A172 (cell line): Measurements from ENCODE around the gene MYO6. TPM values are rescaled to one million over a fixed set of nuclear protein-coding genes. Genes with fewer than 3 reads are reported as not detected.
"Not testable (repeated sequence)": the region's sequence is repeated elsewhere in the genome, so short reads cannot be mapped to it uniquely, and the experiment has no call there.

ENCODE experiments used
- DNase-seq: peaks from one replicate; pipeline ENCODE4 v3.0.0-alpha.2; 2015; ENCODE audit warnings: low spot score
- total RNA-seq: library from RNA; depleted of rRNA; stranded (reverse); fragments of >200 nt; shearing (Covaris generic); gene quantifications from 2 replicates; pipeline ENCODE4 v1.2.3, GENCODE V29; 2014

The MYO6 gene
- total RNA-seq, 1 experiment from 2014 or later = 9.4 TPM

DNA sequence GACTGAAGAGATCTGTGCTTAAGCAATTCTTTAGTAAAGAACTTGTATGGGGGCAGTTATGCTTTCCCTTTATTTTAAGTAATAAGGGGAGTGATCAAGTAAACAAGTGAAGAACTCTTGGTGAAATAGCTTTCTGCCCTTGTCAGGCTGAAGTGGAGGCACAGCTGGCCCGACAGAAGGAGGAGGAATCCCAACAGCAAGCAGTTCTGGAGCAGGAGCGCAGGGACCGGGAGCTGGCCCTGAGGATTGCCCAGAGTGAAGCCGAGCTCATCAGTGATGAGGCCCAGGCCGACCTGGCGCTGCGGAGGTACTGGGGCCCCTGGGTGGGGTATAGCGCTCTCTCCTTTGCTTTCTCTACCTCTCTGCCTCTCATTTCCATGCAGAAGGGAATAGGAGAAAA lies 143.3 kb downstream of the MYO6 start:
- DNase-seq = no peak

DNA sequence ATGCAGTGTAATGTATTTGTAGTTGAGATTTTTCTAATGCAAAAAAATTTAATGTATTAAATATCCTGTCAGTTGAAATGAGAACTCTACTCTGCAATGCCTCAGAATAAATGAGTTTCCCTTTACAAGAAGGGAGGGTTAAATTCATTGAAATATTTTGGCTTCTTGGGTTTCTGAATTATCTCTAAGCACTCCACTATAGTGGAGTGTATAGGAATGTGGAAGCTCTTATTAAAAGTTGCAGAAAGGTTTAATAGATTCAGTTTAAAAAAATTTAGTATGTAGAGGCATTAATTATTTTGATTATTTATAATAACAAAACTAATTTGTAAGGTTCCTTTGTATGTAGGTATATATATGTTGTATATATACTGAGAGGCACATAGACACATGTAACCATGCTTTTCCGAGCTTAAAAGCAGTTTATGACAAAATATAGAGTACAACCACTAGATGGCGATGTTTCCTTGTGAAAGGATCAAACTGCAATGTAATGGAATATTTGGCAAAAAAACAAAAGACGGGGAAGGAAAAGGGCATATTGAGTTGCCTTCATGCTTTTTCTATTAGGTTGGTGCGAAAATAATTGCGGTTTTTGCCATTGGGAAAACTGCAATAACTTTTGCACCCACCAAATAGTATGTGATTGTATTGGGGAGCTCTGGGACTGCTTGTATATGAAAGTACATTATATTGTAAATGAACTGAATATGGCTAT lies 144.2 kb downstream of the MYO6 start:
- peak; percentile 55 for DNase-seq

DNA sequence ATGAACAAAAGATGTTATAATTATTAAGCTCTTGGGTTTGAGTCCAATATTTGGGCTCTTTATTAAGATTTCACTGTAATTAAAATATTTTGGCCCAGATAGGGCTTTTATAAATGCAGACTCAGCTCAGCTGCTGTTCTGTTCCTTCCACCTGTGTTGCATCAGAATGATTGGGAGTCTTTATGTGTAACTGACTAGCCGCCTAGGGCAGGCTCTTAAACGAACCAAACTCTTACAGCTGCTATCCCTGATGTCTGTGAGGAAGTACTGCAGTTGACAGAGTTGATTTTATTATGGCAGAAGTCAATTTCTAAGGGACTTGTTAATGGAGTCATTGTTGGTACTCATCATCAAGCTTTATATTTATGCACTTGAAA lies 144.7 kb downstream of the MYO6 start:
- no peak for DNase-seq

DNA sequence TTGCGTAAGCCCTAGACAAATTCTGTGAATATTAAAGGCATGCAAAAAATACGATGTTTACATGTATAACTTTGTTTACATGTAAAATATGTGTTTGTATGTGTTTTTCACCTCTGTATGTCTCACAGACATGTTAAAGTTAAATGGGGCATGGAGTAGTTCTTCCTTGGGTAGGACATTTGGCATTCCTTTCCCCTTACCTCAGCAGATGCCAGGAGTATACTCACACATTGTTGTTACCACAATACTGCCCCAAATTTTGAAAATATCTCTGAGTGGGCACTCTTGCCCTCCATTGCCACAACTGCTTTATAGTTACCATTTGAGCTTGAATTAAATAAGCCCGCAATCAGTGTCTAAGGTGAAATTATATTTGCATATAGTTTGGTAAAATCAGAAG lies 147.5 kb downstream of the MYO6 start:
- no peak for DNase-seq

DNA sequence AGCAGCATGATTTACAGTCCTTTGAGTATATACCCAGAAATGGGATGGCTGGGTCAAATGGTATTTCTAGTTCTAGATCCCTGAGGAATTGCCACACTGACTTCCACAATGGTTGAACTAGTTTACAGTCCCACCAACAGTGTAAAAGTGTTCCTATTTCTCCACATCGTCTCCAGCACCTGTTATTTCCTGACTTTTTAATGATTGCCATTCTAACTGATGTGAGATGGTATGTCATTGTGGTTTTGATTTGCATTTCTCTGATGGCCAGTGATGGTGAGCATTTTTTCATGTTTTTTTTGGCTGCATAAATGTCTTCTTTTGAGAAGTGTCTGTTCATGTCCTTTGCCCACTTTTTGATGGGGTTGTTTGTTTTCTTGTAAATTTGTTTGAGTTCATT lies 151.2 kb downstream of the MYO6 start:
- DNase-seq = not testable (repeated sequence)

DNA sequence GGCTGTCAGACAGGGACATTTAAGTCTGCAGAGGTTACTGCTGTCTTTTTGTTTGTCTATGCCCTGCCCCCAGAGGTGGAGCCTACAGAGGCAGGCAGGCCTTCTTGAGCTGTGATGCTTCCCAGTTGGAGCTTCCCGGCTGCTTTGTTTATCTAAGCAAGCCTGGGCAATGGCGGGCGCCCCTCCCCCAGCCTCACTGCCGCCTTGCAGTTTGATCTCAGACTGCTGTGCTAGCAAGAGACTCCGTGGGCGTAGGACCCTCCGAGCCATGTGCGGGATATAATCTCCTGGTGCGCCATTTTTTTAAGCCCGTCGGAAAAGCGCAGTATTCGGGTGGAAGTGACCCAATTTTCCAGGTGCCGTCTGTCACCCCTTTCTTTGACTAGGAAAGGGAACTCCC lies 156.1 kb downstream of the MYO6 start:
- not testable (repeated sequence) for DNase-seq

DNA sequence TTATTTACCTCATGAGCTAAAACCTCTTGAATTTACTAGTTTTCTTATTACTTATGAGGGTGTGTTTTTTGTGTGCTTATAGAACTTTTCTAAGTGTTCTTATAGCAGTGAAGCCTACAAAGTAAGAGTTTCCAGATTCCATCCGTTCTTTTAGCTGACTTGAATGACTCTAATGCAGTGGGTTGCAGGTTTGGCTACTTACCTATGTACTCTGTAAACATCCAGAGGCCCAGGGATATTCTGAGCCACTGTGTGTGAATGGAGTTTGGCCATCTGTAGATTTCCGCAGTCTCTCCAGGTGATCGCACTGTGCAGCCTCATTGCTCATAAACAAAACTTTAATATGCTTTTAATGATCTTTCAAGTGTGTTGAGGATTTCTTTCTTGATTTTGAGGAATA lies 157.8 kb downstream of the MYO6 start:
- no peak for DNase-seq

DNA sequence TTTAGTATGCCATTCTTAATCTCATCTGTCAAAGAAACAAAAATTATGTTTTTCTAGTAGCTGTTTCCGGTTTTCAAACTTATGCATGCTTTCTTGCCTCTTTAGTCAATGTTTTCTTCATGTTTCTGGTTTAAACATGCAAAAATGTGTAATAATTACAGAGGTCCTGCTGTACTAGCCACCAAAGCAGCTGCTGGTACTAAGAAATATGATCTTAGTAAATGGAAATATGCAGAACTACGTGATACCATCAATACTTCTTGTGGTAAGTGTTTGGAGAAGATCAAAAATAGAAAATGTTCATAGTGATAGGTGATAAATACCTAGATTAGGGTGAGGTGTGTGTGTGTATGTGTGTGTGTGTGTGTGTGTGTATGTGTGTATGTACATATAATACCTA lies 158.4 kb downstream of the MYO6 start:
- DNase-seq = no peak

DNA sequence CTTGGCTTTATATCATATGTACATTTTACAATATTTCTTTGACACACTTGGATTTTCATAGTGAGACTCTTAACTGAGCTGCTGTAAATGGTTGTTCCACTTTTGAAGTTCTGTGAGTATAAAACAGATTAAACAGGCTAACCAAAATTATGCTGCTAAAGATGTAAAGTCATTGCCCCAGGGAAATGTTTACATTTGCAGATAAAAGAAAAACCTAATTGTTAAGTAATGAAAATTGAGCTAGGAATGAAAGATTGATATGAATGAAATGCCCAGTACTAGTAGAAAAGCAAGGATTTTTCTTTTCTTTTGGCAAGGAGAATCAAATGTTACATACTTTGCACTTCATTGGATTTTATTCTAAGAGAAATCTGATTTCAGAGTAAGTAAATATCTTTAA lies 164.0 kb downstream of the MYO6 start:
- DNase-seq = no peak

DNA sequence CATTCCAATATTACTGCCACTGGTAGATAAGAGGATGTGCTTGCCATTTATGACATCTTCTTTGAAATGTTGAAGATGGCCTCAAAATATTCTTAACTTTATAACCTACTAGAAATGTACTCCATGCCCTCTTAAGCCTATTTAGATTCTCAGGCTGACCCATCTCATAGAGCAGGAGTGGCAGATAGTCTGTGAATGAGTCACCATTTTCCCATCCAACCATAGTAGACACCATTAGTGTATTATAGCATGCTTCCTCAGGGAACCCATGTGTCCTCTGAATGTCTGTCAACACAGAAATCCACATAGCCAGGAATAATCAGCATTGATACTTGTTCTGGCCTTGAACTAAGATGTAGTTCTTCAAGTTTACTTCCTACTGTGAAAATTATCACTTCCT lies 173.2 kb downstream of the MYO6 start:
- DNase-seq = peak; percentile 37

DNA sequence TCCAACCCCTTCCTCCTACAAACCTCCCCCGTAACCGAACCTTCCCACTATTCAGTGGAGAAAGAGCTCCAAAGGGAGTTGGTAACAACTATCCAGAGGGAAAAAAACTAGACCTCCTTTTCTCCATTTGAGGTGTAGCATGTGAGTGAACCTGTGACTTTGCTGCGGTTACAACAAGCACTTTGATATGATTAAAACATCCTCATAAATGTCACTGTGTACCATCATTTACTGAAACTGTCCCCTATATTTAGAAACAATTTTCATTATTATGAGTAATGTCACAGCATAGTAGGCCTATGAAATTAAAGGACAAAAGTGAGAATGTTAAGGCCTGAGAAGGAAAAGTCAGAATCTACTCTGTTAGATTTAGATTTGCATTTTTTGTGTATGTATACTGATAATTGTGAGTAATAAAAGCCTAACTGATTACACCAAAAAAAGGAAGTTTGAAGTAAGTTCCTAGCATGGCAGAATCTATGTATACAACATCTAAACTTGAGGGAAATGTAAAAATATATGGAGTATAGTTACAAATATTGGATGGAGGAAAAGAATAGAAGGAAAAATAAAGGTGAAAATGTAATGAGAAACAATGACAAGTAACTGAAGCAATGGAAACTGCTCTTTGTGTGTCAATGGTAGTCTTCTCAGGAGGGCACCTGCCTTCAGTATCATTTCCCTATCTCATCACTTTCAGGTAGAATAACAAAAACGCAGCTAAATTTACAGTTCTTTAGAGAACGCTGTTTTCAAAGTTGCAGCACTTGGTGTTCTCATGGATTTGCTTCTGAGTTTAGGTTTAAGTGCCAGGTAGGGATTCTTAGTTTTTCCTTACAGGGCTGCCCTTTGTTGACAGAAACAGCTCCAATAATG lies 177.5 kb downstream of the MYO6 start:
- no peak for DNase-seq

DNA sequence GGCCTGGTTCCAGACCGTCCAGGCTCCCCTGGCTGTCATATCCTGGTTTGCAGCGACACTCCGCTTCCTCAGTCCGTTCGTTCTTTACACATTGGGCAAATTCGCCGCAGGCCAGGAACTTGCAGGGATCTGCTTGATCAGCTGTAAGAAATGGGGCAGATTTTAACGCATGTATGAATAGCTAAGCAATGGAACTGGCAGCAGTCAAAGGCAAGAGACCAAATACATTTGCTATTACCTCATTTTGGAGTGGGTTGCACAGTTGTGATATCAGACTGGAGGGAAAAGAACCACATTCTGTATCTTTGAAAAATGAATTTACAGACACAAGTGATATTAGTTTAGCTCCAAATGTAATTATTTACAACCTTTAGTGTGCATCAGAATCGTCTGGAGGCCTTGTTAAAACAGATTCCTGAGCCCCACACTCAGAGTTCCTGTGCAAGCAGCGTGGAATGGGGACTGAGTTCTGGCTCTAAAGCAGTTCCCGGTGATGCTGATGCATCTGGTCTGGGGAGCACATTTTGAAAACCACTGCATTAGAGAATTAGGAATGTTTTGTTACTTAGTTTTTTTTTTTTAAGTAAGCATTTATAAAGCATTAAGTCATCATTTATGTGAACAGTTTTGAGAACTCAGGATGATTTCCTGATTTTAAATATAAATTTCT lies 182.1 kb downstream of the MYO6 start:
- DNase-seq = no peak

DNA sequence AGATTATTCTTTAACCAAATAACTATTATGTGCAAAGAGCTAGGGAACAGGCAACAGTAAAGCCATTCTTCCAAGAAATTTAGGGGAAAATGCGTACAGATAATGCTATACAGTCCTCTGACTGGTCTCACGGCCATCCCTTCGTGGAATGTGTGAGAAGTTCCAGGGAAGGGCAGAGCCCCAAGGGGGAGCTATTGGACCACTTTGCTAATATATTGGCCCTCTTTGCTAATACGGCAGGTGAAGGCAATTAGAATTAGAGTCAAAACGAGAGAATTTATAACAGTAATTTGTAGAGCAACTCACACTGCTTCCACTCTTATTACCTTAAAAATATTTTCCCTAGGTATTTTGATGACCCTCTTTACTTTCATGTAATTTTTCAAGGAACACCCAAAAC lies 183.0 kb downstream of the MYO6 start:
- peak; percentile 25 for DNase-seq

DNA sequence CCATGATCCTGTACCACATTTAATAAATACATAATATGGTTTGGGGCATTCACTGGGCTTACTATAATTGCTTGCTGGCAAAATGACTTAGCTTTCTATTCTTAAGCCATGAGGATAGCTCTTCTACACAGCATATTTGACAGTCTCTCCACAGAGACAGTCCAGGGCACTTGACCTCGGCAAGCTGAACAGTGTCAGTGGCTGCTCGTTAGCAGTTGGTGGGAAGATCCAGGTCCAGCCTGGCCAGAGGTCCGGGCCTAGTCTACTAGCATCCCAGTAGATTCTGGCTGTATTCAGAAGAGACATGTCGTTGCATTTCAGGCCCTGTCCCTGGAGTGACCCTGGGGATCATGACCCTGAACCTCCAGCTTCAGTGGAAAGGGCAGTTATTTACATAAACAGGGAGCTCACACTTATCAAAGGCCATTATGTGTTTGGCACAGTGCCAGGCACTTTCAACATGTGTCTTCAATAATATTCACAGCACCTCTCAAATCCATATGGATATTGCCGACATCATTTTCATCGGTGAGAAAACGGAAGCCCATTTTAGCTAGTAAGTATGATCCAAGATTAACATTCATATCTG lies 184.4 kb downstream of the MYO6 start:
- DNase-seq = no peak

DNA sequence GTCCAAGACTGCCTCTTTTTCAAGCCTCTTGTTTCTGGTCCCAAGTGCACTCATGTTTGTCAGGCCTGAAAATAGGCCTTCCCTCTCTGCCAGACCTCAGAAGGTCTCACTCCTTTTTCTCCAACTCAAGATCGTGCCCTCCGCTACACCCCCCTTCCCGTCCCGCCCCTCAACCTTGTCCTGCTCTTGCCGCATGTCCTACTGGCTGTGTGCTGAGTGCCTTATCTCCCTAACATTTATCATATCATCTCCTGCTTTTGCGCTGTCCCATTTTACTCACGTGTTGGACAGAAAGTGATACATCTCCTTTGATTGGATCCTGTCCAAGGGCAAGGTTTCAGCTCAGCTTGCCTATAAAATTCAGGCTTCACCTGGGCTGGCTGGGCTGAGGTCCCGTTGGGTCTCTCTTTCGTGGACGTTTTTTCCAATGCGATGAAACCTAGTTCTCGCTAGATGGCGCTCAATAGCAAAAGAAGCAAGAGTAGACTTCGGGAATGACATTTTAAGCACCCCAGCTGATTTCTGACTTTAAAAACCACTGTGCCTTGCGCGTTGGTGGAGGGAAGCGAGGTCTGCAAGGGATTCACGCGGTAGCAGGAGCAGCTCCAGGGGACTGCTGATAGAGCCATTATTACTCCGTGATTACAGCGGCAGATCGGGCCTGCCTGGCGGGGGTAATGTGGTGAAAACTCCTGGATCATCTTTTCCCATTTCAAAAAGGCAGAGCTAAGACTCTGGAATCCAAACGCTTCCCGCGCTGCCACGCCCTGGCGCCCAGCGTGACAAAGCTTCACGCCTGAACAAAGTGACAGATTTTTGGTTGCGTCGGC lies 185.8 kb downstream of the MYO6 start:
- peak; percentile 62 for DNase-seq

DNA sequence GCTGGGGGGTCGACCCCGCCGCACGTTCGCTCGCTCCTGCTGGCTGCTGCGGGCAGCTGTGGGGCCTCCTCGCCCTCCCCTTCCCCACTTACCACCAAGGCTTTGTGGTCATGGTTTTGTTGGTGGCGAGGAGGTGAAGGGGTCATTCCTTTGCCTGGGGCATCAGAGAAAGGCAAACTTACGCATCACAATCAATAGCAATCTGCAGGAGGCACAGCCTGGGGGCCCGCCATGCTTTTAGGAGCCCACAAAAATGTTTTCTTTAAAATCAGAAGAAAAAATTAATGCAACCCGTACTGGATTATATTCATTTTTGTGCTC lies 186.4 kb downstream of the MYO6 start:
- DNase-seq = no peak

DNA sequence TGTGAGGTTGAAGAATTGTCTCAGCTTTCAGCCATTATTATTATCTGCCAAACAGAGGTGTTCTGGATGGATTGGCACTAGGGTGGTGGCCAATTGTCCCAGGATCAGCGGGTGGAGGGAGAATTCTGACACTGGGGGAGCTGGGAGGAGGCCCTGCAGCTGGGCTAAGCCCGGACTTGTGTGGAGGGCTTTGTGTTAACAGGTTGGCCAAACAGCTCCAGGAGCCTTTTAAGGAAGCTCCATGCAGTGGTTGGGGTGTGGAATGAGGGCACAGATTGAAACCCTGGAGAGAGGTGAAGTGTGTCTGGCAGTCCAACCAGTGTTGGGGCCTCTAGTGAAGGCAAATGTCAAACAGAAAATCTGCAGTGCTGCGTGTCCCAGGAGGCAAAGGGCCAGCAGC lies 187.6 kb downstream of the MYO6 start:
- DNase-seq = no peak

DNA sequence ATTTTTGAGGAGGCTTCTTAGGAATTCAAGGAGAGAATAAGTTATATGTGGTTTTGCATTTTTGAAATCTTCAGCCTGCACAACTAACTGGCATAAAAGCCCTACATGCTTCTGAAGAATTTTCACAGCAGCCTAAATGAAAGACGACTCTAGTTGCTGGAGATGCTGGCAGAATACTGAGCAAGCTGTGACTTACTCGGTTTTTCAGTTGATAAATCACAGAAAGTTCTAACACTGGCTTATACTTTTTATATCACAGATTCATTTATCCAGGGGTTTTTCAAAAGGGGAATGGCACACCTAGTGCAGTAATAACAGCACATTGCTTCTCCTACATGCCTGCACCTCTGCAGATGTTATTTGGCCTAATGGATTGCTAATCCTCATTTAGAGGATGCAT lies 188.8 kb downstream of the MYO6 start:
- DNase-seq = no peak

DNA sequence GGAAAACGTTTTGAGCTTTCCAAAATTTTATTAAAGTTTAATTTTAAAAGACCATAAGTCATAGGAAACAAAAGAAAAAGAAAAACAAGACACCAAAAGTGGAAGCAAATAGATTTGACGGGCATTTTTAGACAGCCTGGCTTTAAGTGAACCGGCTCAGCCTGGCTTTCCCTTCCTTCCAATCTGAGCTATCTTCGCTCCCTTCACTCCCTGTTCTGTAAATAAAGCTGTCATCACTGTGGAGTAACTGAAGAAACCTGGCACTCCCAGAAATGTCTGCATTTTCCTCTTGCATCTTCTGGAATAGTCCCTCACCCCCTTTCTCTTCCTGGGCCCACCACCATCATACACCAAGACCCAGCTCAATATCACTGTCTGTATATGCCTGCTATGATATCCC lies 191.5 kb downstream of the MYO6 start:
- no peak for DNase-seq

DNA sequence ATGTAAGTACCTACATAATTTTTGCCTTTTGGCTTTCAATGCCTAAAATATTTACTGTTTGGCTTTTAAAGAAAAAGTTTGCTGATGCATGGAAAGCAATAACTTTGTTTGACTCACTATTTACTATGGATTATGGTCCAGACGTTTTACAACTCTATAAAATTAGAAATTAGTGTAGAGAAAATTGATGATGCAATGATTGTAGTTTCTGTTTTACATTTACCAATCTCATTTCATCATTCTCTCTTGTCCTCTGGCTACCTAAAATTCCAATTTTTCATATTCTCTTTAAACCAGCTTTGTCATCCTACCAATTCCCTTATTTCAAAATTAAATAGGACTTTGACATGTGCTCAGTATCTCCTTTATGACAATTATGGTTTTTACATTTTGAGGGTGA lies 192.5 kb downstream of the MYO6 start:
- no peak for DNase-seq

DNA sequence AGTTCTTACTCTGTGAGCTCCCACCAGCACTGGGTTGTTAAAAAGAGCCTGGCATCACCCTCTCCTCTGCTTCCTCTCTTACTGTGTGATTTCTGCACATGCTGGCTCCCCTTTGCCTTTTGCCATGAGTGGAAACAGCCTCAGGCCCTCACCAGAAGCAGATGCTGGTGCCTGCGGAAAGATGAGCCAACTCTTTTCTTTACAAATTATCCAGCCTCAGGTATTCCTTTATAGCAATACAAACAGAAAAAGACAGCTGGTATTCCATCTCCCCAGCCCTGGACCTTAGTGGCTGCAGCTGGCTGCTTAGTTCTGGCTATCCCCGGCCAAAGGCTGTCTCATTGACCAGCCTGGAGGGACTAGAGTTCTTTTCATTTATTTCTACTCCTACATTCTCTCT lies 194.3 kb downstream of the MYO6 start:
- no peak for DNase-seq
